NOMO-1 (cell line): ENCODE data around the gene AASDH.

Experiments
- DNase-seq, 2 experiments: peaks; one replicate each; lab custom pipeline; 2025; ENCODE audit not compliant: unreplicated experiment in 2 of 2; lab: John Stamatoyannopoulos, UW

Gene AASDH, protein sequence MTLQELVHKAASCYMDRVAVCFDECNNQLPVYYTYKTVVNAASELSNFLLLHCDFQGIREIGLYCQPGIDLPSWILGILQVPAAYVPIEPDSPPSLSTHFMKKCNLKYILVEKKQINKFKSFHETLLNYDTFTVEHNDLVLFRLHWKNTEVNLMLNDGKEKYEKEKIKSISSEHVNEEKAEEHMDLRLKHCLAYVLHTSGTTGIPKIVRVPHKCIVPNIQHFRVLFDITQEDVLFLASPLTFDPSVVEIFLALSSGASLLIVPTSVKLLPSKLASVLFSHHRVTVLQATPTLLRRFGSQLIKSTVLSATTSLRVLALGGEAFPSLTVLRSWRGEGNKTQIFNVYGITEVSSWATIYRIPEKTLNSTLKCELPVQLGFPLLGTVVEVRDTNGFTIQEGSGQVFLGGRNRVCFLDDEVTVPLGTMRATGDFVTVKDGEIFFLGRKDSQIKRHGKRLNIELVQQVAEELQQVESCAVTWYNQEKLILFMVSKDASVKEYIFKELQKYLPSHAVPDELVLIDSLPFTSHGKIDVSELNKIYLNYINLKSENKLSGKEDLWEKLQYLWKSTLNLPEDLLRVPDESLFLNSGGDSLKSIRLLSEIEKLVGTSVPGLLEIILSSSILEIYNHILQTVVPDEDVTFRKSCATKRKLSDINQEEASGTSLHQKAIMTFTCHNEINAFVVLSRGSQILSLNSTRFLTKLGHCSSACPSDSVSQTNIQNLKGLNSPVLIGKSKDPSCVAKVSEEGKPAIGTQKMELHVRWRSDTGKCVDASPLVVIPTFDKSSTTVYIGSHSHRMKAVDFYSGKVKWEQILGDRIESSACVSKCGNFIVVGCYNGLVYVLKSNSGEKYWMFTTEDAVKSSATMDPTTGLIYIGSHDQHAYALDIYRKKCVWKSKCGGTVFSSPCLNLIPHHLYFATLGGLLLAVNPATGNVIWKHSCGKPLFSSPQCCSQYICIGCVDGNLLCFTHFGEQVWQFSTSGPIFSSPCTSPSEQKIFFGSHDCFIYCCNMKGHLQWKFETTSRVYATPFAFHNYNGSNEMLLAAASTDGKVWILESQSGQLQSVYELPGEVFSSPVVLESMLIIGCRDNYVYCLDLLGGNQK

DNA sequence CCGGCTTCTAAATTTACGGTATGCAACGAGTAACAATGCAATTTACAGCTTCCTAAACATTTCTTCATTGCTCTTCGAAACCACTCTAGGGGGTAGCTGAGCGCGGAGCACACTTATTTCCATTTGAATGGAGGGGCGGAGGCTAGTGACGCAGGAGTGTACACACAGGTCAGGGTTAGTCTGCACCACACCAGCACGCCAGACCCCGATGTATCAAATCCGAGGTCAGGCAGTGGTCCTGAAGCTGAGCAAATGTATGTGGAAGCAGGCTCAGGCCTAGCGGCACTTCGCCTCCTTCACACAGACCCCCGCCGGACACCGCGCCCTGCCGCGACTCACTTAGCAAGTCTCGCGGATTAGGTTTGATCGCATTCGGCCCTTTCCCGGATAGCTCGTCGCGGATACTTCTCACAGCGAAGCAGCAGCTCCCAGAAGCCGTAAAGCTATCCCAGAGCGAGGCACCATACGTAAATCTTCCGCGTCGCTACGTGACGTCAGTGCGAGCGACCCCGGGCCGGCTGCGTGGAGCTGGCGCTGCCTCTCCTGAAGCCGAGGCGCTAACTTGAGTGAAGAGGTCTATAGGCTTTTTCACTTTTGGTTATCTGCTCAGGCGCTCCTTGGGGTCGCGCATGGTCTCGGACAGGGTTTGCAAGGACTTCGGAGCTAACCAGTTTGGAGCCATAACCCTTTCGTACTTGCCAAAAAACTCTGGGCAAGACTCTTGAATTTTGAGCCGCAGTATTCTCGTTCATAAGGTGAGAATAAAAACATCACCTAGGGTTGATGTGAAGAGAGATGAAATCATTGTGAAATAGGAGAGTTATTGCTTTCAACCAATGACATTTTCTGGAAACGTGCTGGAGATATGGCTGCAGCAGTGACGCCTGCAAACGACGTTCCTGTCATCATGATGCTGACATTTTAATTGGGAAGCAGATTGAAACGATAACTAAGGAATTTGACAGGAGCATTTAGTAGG lies at the start of gene AASDH:
AASDH (minus strand) TSS at position 469 of the 979 bp plus-strand sequence. CDS start 3,192 bp downstream, outside the sequence.
- peak; percentile 88 for DNase-seq

DNA sequence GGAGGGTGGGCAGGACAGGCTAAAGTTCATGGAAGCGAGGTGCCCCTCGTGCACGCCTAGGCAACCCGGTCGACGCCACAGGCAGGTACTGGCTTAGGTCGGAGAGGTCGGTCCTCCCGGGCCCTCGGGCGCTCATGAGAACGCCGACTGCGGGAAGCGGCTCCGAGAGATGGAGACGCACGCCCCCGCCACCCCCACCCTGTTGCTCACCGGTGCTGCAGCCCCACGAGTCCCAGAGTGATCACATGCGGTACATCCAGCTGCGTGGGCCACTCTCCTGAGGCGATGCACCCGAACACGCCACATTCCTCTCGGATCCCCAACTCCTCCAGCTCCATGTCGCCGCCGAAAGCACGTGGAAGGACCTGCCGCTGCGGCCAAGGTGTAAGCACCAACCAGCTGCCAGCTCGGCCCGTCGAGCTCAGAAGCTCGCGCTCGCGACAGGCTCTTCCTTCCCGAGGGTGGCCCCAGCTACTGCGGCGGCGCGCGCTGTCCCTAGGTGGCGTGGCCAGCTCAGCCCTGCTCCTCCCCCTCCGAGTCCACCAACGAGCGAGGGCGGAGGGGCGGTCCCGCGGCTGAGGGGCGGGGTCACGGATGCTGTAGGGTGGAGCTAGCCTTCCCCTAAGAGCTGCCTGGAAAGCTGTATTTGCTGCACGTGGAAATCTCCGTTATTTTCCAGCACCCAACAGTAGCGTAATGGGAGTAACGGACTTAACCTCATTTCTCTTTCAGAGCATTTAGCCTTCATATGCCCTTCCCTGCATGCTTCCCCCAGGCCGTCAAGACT lies 48.0 kb upstream of the AASDH start, which contains the start of gene PPAT:
PPAT (minus strand) TSS at position 476 of the 787 bp plus-strand sequence; CDS start at position 338, 138 bp downstream.
- peak; percentile 98 for DNase-seq

DNA sequence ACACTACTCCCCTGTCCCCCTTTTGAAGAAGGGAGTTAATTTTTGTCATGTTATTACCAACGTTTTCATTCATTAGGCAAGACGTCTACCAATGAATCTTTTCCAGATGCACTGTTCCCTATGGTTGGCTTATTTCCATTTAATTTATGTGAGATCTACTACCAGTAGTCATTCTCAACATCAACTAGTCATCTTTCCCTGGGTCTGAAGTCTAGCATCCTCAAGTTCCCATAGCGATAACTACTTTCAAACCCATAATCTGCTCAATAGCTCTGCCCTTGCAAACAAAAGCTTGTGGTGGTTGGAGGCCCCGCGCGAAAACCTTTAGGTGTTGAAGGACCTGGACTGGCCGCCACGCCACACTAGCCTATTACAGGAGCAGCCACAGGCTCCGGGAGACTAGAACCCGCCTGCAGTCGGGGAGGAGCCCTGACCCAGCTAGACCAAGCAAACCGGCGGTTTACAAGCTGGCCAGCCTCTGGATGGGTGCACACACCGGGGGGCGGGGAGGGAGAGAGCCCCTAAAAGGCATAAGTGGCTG lies 47.4 kb upstream of the AASDH start:
- DNase-seq = peak; percentile 23 to 26

DNA sequence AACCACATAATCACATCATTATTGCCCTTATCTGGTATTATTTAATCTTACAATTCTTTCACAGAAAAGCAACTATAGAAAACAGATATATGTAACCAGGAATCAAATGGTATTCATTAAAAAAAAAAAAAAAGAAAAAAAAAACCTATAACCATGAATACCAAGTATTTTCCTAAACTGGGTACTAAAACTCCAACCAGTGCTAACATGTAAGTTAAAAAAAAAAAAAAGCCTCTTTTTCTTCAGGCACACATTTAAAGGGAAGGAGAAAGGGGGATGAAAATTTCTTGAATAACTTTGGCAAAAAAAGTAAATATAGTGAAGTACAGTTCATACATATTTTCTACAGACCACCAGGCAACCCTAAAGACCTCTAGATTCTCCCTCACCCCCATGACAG lies 46.0 kb upstream of the AASDH start:
- no peak for DNase-seq

DNA sequence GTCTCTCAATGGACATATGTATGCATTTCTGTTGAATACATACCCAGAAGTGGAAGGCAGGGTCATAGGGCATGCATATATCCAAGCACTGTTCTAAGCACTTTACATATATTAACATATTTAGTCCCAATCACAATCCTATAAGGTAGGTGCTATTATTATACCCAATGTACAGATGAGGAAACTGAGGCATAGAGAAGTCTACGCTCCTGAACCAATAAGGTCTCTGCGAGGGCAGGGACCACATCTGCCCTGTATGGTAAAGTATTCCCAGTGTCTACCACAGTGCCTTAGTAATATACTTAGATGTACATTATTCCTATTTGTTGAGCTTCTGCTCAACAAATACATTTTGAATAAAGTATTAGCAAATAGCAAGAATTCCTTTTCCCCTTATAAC lies 42.9 kb upstream of the AASDH start:
- DNase-seq = no peak

DNA sequence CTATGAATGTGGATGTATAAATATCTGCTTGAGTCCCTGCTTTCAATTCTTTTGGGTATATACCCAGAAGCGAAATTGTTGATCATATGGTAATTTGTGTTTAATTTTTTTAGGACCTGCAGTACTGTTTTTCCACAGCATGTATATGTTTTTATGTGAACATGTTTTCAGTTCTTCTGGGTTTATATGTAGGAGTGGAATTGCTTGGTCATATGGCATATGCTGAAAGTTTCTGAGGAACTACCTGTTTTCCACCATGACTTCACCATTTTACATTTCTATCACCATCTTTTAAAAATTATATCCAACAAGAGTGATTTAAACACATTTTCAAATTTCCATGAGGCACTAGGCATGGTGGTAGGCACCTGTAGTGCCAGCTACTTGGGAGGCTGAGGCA lies 39.9 kb upstream of the AASDH start:
- no peak for DNase-seq

DNA sequence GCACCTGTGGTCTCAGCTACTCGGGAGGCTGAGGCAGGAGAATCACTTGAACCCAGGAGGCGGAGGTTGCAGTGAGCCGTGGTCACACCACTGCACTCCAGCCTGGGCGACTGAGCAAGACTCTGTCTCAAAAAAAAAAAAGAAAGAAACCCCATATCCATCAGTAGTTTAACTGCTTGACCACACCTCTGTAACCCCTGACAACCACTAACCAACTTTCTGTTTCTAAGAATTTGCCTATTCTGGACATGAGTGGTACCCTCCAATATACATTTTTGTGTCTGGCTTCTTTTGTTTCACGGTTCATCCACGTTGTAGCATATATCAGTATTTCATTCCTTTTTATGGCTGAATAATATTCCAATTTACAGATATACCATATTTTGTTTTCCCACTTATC lies 39.0 kb upstream of the AASDH start:
- no peak for DNase-seq

DNA sequence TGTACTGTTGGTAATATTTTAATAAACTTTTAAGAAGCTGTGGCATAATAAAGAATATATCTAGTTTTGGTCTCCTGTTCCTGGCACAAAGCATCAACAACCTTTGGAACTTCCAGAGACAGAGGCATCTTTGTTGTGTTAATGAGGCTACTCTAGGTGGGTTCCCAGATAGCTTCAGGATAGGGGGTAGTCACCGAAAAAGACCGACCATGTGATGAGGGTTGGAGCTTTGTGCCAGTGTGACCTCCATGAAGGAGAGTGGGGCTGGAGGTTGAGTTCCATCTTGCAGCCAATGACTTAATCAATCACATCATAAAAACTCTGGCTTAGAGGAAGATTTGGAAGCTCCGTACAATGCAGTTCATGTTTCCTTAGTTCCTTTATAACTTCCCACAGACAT lies 38.2 kb upstream of the AASDH start:
- DNase-seq = no peak

DNA sequence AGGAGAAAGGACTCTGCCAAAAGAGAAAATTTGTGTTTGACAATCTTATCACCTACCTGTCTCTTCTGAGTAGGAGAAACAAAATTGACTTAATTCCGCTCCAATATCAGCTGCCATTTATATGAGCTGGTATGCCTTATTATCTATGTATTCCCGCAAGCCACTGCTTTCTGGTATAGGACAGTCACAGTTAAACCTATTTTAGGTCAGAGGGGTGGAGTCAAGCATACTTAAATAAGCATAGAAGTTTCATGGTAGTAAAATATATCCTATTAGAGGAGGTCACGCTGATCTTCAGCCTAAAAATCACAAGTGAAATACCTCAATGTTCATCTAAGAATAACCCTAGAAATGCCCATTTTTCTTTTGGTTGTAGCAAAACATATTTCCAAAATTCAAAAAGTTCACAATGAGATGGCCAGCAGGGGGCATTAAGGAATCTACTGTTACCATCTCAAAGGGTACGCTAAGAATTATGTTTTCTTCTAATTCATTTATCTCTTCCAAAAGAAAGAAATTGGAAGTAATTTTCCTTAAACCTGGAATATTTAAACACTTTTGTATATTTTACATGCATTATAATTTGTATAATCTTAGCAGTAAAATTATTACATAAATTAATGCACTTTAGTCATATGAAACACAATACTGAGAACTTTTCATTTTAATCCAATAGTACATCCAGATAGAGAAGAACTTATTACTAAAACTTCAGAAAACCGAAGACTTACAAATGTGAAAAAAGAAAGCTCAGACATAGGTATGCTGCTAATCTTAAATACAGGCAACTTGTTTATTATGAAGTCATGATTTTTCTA lies 37.6 kb upstream of the AASDH start:
- DNase-seq = peak in 1 of 2 experiments; percentile 11

DNA sequence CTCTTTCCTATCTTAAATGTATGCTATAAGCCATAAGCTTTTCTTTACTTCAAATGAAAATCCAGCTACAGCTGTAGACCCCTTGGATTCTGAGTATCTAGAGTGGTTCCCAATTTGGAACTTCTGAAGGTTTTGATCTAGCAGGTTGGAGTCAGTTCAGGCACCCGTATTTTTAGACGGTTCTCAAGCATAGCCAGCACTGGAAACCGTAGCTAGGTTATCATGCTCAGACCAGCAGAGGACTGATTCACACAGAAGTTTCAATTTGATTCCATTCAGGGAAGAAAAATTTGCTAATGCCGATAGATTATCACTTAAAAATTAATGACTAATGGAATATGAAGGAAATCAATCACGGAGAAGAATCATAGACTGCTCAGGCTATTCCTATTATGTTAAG lies 36.9 kb upstream of the AASDH start:
- DNase-seq = no peak

DNA sequence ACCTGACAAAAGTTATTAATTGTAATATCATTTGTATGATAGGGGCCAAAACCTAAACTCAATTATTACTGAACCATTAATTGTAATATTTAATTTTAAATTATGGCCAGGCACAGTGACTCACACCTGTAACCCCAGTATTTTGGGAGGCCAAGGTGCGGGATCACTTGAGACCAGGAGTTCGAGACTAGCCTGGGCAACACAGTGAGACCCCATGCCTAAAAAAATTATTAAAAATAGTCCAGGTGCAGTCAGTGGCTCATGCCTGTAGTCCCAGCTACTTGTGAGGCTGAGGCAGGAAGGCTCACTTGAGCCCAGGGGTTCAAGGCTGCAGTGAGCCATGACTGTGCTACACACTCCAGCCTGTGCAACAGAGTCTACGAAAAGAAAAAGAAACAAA lies 30.1 kb upstream of the AASDH start:
- DNase-seq = no peak

DNA sequence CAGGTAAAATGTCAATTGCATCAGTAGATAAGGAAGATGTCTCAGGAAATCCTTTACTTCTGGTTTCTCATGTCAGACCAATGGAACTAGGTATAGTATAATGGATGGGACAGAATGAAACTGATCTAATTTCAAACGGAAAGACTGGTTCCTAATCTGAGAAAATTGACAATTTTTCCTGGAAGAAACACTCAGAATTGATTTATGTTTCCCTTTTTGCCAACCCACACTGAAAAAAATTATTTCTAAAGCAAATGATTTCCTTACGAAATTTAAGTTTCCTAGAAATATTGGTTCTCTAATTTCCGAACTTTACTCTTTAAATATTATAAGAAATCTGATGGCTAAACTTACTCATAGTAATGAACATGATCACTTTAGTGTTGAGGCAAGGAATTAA lies 29.1 kb upstream of the AASDH start:
- DNase-seq = no peak

DNA sequence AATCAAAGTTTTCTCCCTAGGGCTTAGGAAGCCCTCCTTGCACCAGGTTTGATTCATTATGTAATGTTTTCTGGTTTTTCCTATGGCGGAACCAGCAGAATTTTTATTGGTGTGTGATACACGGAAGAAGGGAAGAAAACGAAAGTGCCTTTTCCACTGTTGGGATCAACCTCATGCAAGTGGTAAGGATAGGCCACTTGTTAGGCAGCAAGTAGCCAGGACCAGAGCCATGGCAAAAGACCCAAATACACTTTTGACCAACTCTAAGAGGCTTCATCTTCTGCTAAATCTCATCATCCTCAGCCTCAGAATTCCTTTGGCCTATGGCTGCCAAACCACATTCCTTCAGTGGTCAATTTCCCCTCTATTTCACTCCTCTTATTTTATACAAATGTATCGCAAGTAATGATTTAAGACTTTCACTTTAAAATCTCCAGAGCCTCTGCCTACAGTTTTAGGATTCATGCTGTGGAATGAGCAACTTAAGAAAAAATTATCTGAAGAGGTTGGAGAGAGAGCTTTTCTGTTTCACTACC lies 26.9 kb upstream of the AASDH start:
- no peak for DNase-seq

DNA sequence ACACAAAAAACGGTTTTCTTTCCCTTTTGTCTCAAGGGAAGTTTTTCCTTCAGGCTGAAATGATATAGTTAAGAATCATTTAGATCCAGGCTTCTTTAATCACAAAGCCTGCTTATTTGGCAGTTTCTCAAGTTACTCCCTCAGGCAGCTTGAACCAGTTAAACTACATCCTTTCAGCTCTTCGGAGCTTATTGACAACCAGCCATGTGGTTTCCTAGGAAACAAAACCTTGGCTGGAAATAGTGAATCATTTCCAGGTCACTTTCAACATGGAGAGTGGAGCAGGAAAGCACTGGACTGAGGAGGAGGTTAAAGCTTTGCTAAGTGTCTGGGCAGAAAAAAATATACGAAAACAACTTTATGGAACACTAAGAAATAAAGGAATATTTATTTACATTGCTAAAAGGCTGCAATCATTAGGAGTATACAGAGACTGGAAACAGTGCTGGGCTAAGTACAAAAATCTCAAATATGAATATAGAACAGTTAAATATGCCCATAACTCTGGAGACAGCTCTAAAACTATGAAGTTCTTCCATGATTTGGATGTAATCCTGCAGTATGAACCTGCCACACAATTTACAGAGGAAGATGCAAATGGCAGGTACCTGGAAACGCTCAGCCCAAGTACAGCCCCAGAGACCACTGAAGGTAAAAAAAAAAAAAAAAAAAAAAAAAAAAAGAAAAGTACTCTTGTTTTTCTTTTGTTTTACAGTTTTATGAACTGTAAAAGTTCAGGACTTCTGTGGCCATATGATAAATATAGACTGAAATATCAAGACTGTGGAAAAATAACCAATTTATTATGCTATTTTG lies 23.2 kb upstream of the AASDH start:
- no peak for DNase-seq

DNA sequence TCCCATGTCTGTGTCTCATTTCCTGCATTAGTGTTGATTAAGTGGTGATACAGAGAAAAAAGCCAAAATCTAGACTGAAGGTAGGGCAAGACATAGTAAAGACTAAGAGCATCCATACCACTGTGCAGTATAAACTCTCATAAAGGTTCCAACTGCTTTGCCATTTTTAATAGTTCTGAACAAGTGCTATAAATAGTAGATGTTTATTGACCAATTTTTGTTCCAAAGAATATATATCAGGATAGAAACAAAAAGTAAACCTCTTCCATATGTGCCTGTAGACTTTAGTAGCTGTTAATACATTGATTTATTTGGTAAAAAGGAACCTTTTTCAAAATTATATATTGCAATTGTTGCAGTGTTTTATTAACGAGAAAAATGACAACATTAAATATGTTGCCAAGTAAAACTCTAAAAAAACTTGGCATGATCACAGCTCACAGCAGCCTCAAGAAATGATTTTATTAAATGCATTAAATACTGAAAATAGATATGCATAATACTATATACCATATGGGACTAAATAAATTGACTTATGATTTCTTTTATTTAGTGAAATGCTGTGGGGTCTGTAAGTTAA lies 22.3 kb upstream of the AASDH start:
- no peak for DNase-seq

DNA sequence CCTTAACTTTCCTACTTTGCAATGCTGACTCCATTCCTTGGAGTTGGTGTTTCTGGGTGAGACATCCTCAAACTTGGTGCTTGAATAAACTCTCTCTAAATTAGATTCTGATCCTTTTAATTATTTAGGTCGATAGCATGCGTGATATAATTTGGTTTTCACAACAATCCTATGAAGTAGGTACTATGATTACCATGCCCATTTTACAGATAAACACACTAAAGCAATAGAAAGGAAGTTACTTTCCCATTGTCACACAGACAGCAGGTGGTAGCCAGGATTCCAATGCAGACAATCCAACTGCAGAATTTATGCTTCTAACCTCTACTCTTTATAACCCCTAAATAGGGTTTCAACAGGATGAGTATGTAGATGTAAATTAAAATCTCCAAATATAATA lies 21.7 kb upstream of the AASDH start:
- DNase-seq = no peak

DNA sequence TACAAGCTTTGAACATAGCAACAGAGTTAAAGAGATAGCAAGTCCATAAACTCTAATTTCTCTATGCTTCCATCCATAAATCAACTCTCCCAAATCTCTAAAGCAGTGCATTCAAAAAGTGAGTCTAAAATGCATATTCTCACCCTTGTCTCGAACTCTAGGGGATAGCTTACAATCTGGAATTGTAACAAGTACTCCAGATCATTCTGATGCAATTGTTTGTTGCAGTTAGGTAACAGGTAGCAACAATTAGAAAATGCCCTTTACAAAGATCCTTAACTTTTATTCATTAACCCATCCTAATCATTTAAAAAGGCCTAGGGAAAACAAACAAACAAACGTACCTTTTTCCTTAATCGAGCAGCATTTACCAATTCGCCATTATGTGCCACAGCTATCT lies 18.9 kb upstream of the AASDH start:
- DNase-seq = no peak
